NB4 (cell line): ENCODE results near the gene MED1.
"Not testable (repeated sequence)": the region's sequence is repeated elsewhere in the genome, so short reads cannot be mapped to it uniquely, and the experiment has no call there.

ENCODE experiments used
- CTCF ChIP-seq: IDR thresholded peaks from one replicate; pipeline ENCODE4 v1.5.1; 2012; ENCODE audit warnings: low read depth, low read length
- MAX ChIP-seq: IDR thresholded peaks from 2 replicates; pipeline ENCODE4 v1.6.1; 2011; ENCODE audit warnings: low read depth, low read length

- not testable (repeated sequence) for TF ChIP-seq CTCF, MAX
Measured at GRCh38 chr17:39367805-39368204, 83.3 kb downstream of the MED1 start.
